Measurements from ENCODE around the gene CPED1. TPM values are rescaled to one million over a fixed set of nuclear protein-coding genes. Genes with fewer than 3 reads are reported as not detected.

CPED1 gene
- total RNA-seq, 4 donors from 2014 or later: 4.4 to 20.2 (median 14.0) TPM

DNA sequence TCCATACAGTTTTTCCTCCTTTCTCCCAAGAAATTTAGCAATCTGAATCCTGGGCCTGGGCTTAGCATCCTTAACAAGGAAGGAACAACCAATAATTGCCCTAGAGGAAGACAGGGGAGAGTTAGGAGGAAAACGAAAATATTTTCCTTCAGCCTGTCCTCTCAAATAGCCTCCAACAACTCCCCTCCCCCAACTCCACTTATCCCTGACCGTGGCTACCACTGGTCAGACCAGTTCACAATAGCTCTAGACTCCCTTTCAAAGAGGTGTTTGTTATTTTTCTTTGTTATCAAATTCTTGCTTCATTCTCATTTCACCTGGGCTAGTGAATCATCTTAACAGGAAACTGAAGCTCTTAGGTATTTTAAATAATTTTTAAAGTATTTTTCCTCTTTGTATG lies 114.1 kb downstream of the CPED1 start:
- DNase-seq: no peak
- no peak overlapping the region for H3K27ac ChIP-seq
- H3K4me1 ChIP-seq: no peaks in the 10 kb centered on the region
- no peaks in the 10 kb centered on the region for H3K9me3 ChIP-seq
- in situ Hi-C loops (cut with MboI; ENCODE audit: low pct_ligation_motif_present in 1 of 4, low pct_unique_long_range_greater_than_20kb in 1 of 4, low sequenced_read_pairs in 3 of 4): loop anchor here in 2 of 4 donors (25.0 kb wide), 1 partner anchor 290 kb away; no protein-coding TSS in a partner anchor
- H3K27me3 ChIP-seq: no peaks in the 10 kb centered on the region
- TF ChIP-seq POLR2A (IDR thresholded peaks at IDR 0.05) (no peak), POLR2AphosphoS5 (IDR thresholded peaks at IDR 0.05) (no peak), EP300 (IDR thresholded peaks at IDR 0.05; ENCODE audit: low read depth) (no peak)
- TF ChIP-seq, protein P1, sequence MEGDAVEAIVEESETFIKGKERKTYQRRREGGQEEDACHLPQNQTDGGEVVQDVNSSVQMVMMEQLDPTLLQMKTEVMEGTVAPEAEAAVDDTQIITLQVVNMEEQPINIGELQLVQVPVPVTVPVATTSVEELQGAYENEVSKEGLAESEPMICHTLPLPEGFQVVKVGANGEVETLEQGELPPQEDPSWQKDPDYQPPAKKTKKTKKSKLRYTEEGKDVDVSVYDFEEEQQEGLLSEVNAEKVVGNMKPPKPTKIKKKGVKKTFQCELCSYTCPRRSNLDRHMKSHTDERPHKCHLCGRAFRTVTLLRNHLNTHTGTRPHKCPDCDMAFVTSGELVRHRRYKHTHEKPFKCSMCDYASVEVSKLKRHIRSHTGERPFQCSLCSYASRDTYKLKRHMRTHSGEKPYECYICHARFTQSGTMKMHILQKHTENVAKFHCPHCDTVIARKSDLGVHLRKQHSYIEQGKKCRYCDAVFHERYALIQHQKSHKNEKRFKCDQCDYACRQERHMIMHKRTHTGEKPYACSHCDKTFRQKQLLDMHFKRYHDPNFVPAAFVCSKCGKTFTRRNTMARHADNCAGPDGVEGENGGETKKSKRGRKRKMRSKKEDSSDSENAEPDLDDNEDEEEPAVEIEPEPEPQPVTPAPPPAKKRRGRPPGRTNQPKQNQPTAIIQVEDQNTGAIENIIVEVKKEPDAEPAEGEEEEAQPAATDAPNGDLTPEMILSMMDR (IDR thresholded peaks at IDR 0.05): no peak
- H3K4me3 ChIP-seq: no peak overlapping the region
- intact Hi-C loops (cut with DNase I; ENCODE audit: low total_unique reads): no loop called here
- no peaks in the 10 kb centered on the region for H3K36me3 ChIP-seq
- WGBS, 2 donors (ENCODE audit: low coverage in 1 of 2): 34 to 53% methylated on average over 2 of the region's 2 CpGs

DNA sequence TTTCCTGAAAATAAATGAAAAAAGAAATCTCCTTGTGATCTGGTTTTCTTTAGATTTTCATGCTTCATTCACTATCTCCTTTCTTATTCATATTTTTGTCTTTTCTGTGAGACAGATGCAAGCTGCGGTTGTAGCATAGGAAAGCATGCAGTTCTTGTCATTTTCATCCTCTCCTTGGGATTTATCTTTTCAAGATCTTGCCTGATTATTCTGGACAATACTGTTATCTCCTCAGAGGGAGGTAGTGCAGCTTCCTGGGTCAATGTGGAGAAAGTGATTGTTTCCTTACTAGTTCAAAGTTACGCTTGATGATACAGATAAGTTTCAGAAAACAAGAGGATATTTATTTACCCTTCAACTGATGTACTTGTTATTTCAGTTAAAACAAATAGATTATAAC lies 114.6 kb downstream of the CPED1 start:
- Histone ChIP-seq H3K36me3 (no peaks in the 10 kb centered on the region), H3K27ac (no peak overlapping the region), H3K27me3 (no peaks in the 10 kb centered on the region), H3K9me3 (no peaks in the 10 kb centered on the region), H3K4me1 (no peaks in the 10 kb centered on the region), H3K4me3 (no peak overlapping the region)
- no peak for DNase-seq
- TF ChIP-seq EP300 (IDR thresholded peaks at IDR 0.05; ENCODE audit: low read depth) (no peak), POLR2A (IDR thresholded peaks at IDR 0.05) (no peak), POLR2AphosphoS5 (IDR thresholded peaks at IDR 0.05) (no peak)
- TF ChIP-seq, protein P1 (IDR thresholded peaks at IDR 0.05): no peak
- WGBS, 2 donors (ENCODE audit: low coverage in 1 of 2): 85 to 93% methylated on average over 2 of the region's 2 CpGs
- in situ Hi-C loops (cut with MboI; ENCODE audit: low pct_ligation_motif_present in 1 of 4, low pct_unique_long_range_greater_than_20kb in 1 of 4, low sequenced_read_pairs in 3 of 4) (loop anchor here in 2 of 4 donors (25.0 kb wide), 1 partner anchor 291 kb away; no protein-coding TSS in a partner anchor), intact Hi-C loops (cut with DNase I; ENCODE audit: low total_unique reads) (no loop called here)

DNA sequence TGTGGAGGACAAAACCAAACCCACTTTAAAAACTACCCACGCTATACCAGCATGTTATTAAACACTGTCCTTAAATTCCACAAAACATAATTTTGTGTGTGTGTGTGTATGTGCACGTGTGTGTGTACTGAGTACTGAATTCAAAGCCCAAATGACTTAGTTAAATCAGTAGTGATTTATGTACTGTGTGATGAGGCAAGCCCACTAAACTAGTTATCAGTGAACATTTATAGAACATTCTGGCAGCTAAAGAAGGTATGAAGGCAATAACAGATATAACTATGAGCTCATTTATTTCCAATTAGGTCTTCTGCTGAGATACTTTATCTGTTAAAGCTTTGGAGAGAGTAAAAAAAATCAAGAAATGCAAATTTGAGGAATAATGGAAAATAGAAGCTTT lies 115.1 kb downstream of the CPED1 start:
- intact Hi-C loops (cut with DNase I; ENCODE audit: low total_unique reads) (no loop called here), in situ Hi-C loops (cut with MboI; ENCODE audit: low pct_ligation_motif_present in 1 of 4, low pct_unique_long_range_greater_than_20kb in 1 of 4, low sequenced_read_pairs in 3 of 4) (loop anchor here in 2 of 4 donors (25.0 kb wide), 1 partner anchor 291 kb away; no protein-coding TSS in a partner anchor)
- no peak for DNase-seq
- no peaks in the 10 kb centered on the region for H3K27me3 ChIP-seq
- TF ChIP-seq EP300 (IDR thresholded peaks at IDR 0.05; ENCODE audit: low read depth) (no peak), POLR2AphosphoS5 (IDR thresholded peaks at IDR 0.05) (no peak), POLR2A (IDR thresholded peaks at IDR 0.05) (no peak)
- TF ChIP-seq, protein P1 (IDR thresholded peaks at IDR 0.05): no peak
- no peak overlapping the region for H3K27ac ChIP-seq
- no peaks in the 10 kb centered on the region for H3K9me3 ChIP-seq
- no peak overlapping the region for H3K4me3 ChIP-seq
- no peaks in the 10 kb centered on the region for H3K36me3 ChIP-seq
- no peaks in the 10 kb centered on the region for H3K4me1 ChIP-seq
- 73 to 79% methylated on average over 2 of the region's 2 CpGs for WGBS, 2 donors (ENCODE audit: low coverage in 1 of 2)

DNA sequence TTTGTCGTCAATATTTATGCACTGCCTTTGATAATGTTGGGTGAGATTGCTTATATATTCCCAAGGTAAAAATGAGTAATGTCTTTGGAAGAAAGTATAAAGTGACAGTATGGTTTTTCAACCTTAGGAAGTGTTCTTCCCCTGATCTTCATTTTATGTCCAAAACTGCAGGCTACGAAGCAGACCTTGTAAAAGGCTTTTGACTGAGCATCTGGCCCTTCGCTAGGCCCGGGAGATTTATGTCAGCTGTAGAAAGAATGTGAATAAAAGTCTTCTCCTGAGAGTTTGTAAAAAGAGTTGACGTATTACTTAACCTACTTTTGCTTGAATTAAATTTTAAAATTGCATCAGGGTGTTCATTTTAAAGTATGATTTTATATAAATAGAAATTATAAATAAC lies 116.8 kb downstream of the CPED1 start:
- H3K4me3 ChIP-seq: no peak overlapping the region
- no peak overlapping the region for H3K27ac ChIP-seq
- in situ Hi-C loops (cut with MboI; ENCODE audit: low pct_ligation_motif_present in 1 of 4, low pct_unique_long_range_greater_than_20kb in 1 of 4, low sequenced_read_pairs in 3 of 4): loop anchor here in 2 of 4 donors (25.0 kb wide), 1 partner anchor 293 kb away; no protein-coding TSS in a partner anchor
- H3K4me1 ChIP-seq: no peaks in the 10 kb centered on the region
- no peaks in the 10 kb centered on the region for H3K9me3 ChIP-seq
- no peak for DNase-seq
- no peaks in the 10 kb centered on the region for H3K27me3 ChIP-seq
- no peak for TF ChIP-seq POLR2A (IDR thresholded peaks at IDR 0.05)
- TF ChIP-seq POLR2AphosphoS5 (IDR thresholded peaks at IDR 0.05): no peak
- TF ChIP-seq, protein P1 (IDR thresholded peaks at IDR 0.05): no peak
- no peak for TF ChIP-seq EP300 (IDR thresholded peaks at IDR 0.05; ENCODE audit: low read depth)
- H3K36me3 ChIP-seq: no peaks in the 10 kb centered on the region
- 68 to 78% methylated on average over 5 of the region's 5 CpGs for whole genome bisulfite sequencing, 2 donors (ENCODE audit: low coverage in 1 of 2)
- intact Hi-C loops (cut with DNase I; ENCODE audit: low total_unique reads): no loop called here

Measured in transverse colon (tissue), 4 donors.